ENCODE results near the gene HOXD13. TPM values are rescaled to one million over a fixed set of nuclear protein-coding genes. Genes with fewer than 3 reads are reported as not detected.

HOXD13 gene
- total and polyA plus RNA-seq, 2 of the 13 experiments (the other 11 are each of a cell fraction or from before 2014, with no cell fraction given): not detected

- no peak for DNase-seq (ENCODE audit: low spot score)
- peak; percentile 42 to 45; a peak in 3 of 4 replicates for TF ChIP-seq MAFK (conservative IDR thresholded peaks at IDR 0.05 in 1 of 2, IDR thresholded peaks at IDR 0.05 in 1 of 2; ENCODE audit: low read length in 2 of 2)
- no peak for TF ChIP-seq SRSF4 (IDR thresholded peaks at IDR 0.05; ENCODE audit: low read depth, low read length, poor library complexity, severe bottlenecking)
- intact Hi-C loops (cut with micrococcal nuclease; ENCODE audit: unreplicated experiment): no loop called here
- Histone ChIP-seq H3K4me3 (replicated peaks in 1 of 3; ENCODE audit: insufficient read depth in 1 of 3, low read depth in 2 of 3, low read length in 3 of 3) (no peak overlapping the region), H3K27ac (ENCODE audit: extremely low read length, insufficient read depth, low read length) (no peak overlapping the region), H3K9ac (ENCODE audit: insufficient read depth, low read depth, low read length) (no peak overlapping the region), H3K4me2 (ENCODE audit: low read depth, low read length) (no peak overlapping the region), H2AFZ (ENCODE audit: low read length) (no peak overlapping the region), H4K20me1 (ENCODE audit: insufficient read depth, low read length) (no peaks in the 10 kb centered on the region; the same call in 1 of the 2 replicates), H3K36me3 (replicated peaks in 1 of 2; ENCODE audit: control insufficient read depth in 1 of 2, insufficient read depth in 2 of 2, low read length in 2 of 2) (no peaks in the 10 kb centered on the region), H3K27me3 (ENCODE audit: control insufficient read depth in 1 of 2, insufficient read depth in 2 of 2, low read length in 2 of 2) (peaks cover 20 to 93% of the 10 kb centered on the region in 2 experiments), H3K4me1 (ENCODE audit: insufficient read depth, low read length) (no peaks in the 10 kb centered on the region), H3K9me3 (ENCODE audit: low read length) (no peaks in the 10 kb centered on the region), H3K79me2 (ENCODE audit: insufficient read depth, low read length) (no peaks in the 10 kb centered on the region)
- BruUV-seq (replicated peaks): no TSS peak
- ATAC-seq: no peak
- CTCF ChIA-PET (ENCODE audit: low intra/inter-chr PET ratio, low total read pairs): no interaction called here
- POLR2A ChIA-PET: no interaction called here
- in situ Hi-C loops (cut with HindIII; ENCODE audit: extremely low pct_ligation_motif_present, low pct_unique_long_range_greater_than_20kb): no loop called here
- 15% methylated on average over 25 of the region's 34 CpGs for WGBS (ENCODE audit: low lambda C conversion rate)
- FAIRE-seq: no peak
These were observed 31.8 kb downstream of the HOXD13 start for GRCh38 chr2:176124110-176124946.

DNA sequence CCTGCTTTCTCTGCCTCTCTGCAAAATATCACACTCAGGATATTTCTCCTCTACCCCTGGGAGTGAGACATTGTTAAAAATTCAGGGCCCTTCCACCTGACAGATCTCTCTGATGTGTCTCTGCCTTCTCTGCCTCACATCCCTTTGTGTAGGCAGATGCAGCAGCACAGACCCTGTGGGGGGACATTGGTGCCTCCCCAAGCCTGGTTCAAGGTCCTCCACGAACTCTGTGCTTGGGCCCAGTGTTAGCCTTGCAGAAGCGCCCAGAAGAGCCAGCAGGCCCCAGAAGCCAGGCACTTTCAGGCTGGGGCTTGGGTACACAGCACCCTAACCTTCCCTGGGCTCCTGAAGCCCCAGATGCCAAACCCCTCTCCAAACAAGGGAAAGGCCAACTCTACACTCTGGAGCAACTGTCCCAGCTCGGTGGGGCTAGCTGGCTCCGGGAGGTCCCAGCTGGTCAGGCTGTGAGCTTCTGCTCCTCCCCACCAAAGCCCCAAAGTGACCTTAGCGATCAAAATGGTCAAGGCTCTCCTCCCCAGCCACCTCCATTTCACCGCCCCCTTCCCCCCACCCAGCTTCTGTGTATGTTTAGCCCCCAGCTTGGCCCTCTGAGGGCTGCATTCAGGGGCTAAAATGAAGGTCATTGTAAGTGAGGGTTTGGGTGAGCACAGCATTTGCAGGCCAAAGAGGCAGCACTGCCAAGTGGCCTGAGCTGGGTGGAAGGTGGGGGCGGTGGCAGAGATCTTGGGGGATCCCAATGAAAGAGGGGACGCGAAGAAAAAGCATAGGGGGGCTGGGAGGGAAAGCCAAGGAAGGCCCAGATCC lies 32.6 kb downstream of the HOXD13 start:
- 0% methylated on average over 9 of the region's 9 CpGs for WGBS (ENCODE audit: low lambda C conversion rate)
- POLR2A ChIA-PET: no interaction called here
- DNase-seq (ENCODE audit: low spot score) (no peak), ATAC-seq (peak; percentile 26), FAIRE-seq (no peak)
- H4K20me1 ChIP-seq (ENCODE audit: insufficient read depth, low read length): no peaks in the 10 kb centered on the region; the same call in 1 of the 2 replicates
- H3K9me3 ChIP-seq (ENCODE audit: low read length): no peaks in the 10 kb centered on the region
- intact Hi-C loops (cut with micrococcal nuclease; ENCODE audit: unreplicated experiment) (no loop called here), in situ Hi-C loops (cut with HindIII; ENCODE audit: extremely low pct_ligation_motif_present, low pct_unique_long_range_greater_than_20kb) (loop anchor here (5.0 kb wide), 4 partner anchors 427 to 1022 kb away; no protein-coding TSS in a partner anchor)
- H3K4me2 ChIP-seq (ENCODE audit: low read depth, low read length): no peak overlapping the region
- CTCF ChIA-PET (ENCODE audit: low intra/inter-chr PET ratio, low total read pairs): no interaction called here
- H3K4me1 ChIP-seq (ENCODE audit: insufficient read depth, low read length): no peaks in the 10 kb centered on the region
- no peaks in the 10 kb centered on the region for H3K36me3 ChIP-seq (replicated peaks in 1 of 2; ENCODE audit: control insufficient read depth in 1 of 2, insufficient read depth in 2 of 2, low read length in 2 of 2)
- no peak overlapping the region for H3K27ac ChIP-seq (ENCODE audit: extremely low read length, insufficient read depth, low read length)
- H3K79me2 ChIP-seq (ENCODE audit: insufficient read depth, low read length): no peaks in the 10 kb centered on the region
- H2AFZ ChIP-seq (ENCODE audit: low read length): no peak overlapping the region
- H3K9ac ChIP-seq (ENCODE audit: insufficient read depth, low read depth, low read length): no peak overlapping the region
- BruUV-seq (replicated peaks): no TSS peak
- H3K27me3 ChIP-seq (ENCODE audit: control insufficient read depth in 1 of 2, insufficient read depth in 2 of 2, low read length in 2 of 2): peaks cover 18 to 86% of the 10 kb centered on the region in 2 experiments
- H3K4me3 ChIP-seq (replicated peaks in 1 of 3; ENCODE audit: insufficient read depth in 1 of 3, low read depth in 2 of 3, low read length in 3 of 3): no peak overlapping the region
- TF ChIP-seq, protein P1, sequence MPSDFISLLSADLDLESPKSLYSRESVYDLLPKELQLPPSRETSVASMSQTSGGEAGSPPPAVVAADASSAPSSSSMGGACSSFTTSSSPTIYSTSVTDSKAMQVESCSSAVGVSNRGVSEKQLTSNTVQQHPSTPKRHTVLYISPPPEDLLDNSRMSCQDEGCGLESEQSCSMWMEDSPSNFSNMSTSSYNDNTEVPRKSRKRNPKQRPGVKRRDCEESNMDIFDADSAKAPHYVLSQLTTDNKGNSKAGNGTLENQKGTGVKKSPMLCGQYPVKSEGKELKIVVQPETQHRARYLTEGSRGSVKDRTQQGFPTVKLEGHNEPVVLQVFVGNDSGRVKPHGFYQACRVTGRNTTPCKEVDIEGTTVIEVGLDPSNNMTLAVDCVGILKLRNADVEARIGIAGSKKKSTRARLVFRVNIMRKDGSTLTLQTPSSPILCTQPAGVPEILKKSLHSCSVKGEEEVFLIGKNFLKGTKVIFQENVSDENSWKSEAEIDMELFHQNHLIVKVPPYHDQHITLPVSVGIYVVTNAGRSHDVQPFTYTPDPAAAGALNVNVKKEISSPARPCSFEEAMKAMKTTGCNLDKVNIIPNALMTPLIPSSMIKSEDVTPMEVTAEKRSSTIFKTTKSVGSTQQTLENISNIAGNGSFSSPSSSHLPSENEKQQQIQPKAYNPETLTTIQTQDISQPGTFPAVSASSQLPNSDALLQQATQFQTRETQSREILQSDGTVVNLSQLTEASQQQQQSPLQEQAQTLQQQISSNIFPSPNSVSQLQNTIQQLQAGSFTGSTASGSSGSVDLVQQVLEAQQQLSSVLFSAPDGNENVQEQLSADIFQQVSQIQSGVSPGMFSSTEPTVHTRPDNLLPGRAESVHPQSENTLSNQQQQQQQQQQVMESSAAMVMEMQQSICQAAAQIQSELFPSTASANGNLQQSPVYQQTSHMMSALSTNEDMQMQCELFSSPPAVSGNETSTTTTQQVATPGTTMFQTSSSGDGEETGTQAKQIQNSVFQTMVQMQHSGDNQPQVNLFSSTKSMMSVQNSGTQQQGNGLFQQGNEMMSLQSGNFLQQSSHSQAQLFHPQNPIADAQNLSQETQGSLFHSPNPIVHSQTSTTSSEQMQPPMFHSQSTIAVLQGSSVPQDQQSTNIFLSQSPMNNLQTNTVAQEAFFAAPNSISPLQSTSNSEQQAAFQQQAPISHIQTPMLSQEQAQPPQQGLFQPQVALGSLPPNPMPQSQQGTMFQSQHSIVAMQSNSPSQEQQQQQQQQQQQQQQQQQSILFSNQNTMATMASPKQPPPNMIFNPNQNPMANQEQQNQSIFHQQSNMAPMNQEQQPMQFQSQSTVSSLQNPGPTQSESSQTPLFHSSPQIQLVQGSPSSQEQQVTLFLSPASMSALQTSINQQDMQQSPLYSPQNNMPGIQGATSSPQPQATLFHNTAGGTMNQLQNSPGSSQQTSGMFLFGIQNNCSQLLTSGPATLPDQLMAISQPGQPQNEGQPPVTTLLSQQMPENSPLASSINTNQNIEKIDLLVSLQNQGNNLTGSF (CRISPR knock-in tag; IDR thresholded peaks at IDR 0.05): no peak
- TF ChIP-seq, protein P2, sequence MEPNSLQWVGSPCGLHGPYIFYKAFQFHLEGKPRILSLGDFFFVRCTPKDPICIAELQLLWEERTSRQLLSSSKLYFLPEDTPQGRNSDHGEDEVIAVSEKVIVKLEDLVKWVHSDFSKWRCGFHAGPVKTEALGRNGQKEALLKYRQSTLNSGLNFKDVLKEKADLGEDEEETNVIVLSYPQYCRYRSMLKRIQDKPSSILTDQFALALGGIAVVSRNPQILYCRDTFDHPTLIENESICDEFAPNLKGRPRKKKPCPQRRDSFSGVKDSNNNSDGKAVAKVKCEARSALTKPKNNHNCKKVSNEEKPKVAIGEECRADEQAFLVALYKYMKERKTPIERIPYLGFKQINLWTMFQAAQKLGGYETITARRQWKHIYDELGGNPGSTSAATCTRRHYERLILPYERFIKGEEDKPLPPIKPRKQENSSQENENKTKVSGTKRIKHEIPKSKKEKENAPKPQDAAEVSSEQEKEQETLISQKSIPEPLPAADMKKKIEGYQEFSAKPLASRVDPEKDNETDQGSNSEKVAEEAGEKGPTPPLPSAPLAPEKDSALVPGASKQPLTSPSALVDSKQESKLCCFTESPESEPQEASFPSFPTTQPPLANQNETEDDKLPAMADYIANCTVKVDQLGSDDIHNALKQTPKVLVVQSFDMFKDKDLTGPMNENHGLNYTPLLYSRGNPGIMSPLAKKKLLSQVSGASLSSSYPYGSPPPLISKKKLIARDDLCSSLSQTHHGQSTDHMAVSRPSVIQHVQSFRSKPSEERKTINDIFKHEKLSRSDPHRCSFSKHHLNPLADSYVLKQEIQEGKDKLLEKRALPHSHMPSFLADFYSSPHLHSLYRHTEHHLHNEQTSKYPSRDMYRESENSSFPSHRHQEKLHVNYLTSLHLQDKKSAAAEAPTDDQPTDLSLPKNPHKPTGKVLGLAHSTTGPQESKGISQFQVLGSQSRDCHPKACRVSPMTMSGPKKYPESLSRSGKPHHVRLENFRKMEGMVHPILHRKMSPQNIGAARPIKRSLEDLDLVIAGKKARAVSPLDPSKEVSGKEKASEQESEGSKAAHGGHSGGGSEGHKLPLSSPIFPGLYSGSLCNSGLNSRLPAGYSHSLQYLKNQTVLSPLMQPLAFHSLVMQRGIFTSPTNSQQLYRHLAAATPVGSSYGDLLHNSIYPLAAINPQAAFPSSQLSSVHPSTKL (CRISPR knock-in tag; IDR thresholded peaks at IDR 0.05): no peak

Measured in HepG2 (cell line).